Loucy (cell line): Measurements from ENCODE around the gene TLR9.
"Not testable (repeated sequence)": the region's sequence is repeated elsewhere in the genome, so short reads cannot be mapped to it uniquely, and the experiment has no call there.

Source experiments
- H2AFZ ChIP-seq: fragments of 200-600 bp; sonication (generic); 2 replicates; pipeline ENCODE4 v1.6.0; 2016; ENCODE audit warnings: antibody characterized with exemption, mild to moderate bottlenecking, low read length, moderate library complexity
- H3F3A ChIP-seq: fragments of 200-600 bp; 2 replicates; pipeline ENCODE4 v1.6.0; 2016; ENCODE audit warnings: antibody characterized with exemption, low read depth, mild to moderate bottlenecking
- H3K27me3 ChIP-seq: fragments of 200-600 bp; sonication (generic); 2 replicates; pipeline ENCODE4 v1.6.1; 2014; ENCODE audit warnings: low read length, mild to moderate bottlenecking; ENCODE audit not compliant: insufficient read depth, poor library complexity, severe bottlenecking
- H3K36me3 ChIP-seq: fragments of 200-600 bp; sonication (generic); 2 replicates; pipeline ENCODE4 v1.6.1; 2016; ENCODE audit warnings: low read length; ENCODE audit not compliant: insufficient read depth
- H3K4me1 ChIP-seq: fragments of 200-600 bp; sonication (generic); 2 replicates; pipeline ENCODE4 v1.5.1; 2014; ENCODE audit warnings: low read length, mild to moderate bottlenecking; ENCODE audit not compliant: insufficient read depth, poor library complexity, severe bottlenecking
- H3K4me2 ChIP-seq: fragments of 200-600 bp; sonication (generic); 2 replicates; pipeline ENCODE4 v1.6.0; 2014; ENCODE audit warnings: antibody characterized with exemption, low read length, low read depth, mild to moderate bottlenecking; ENCODE audit not compliant: poor library complexity, severe bottlenecking
- H3K4me3 ChIP-seq: fragments of 200-600 bp; sonication (generic); 2 replicates; pipeline ENCODE4 v1.5.1; 2014; ENCODE audit warnings: low read length, mild to moderate bottlenecking, mixed read lengths; ENCODE audit not compliant: poor library complexity, severe bottlenecking
- H3K79me2 ChIP-seq: fragments of 200-600 bp; sonication (generic); 2 replicates; pipeline ENCODE4 v1.6.1; 2014; ENCODE audit warnings: low read length; ENCODE audit not compliant: insufficient read depth
- H3K9ac ChIP-seq: fragments of 200-600 bp; sonication (generic); 2 replicates; pipeline ENCODE4 v1.6.0; 2014; ENCODE audit warnings: mild to moderate bottlenecking, low read depth, low read length, moderate library complexity; ENCODE audit not compliant: poor library complexity, severe bottlenecking
- H3K9me2 ChIP-seq: fragments of 200-600 bp; sonication (generic); replicated peaks from 2 replicates; pipeline ENCODE4 v1.6.1; 2016; ENCODE audit warnings: low read depth, low read length, mixed read lengths
- H3K9me3 ChIP-seq: fragments of 200-600 bp; sonication (generic); 2 replicates; pipeline ENCODE4 v1.6.1; 2014; ENCODE audit warnings: mild to moderate bottlenecking, antibody characterized with exemption, low read length, low read depth; ENCODE audit not compliant: insufficient read depth
- H4K20me1 ChIP-seq: fragments of 200-600 bp; sonication (generic); 2 replicates; pipeline ENCODE4 v1.6.0; 2014; ENCODE audit warnings: antibody characterized with exemption, low read length, mild to moderate bottlenecking; ENCODE audit not compliant: insufficient read depth, poor library complexity, severe bottlenecking
- CTCF ChIP-seq: fragments of 200-600 bp; sonication (generic); conservative IDR thresholded peaks from 2 replicates; pipeline ENCODE4 v1.5.1; 2014; ENCODE audit warnings: mild to moderate bottlenecking, antibody characterized with exemption, low read length
- EZH2phosphoT487 ChIP-seq: fragments of 200-600 bp; IDR thresholded peaks from 2 replicates; pipeline ENCODE4 v1.6.1; 2018; ENCODE audit warnings: antibody characterized with exemption, mild to moderate bottlenecking, moderate library complexity, borderline replicate concordance

Gene TLR9

DNA sequence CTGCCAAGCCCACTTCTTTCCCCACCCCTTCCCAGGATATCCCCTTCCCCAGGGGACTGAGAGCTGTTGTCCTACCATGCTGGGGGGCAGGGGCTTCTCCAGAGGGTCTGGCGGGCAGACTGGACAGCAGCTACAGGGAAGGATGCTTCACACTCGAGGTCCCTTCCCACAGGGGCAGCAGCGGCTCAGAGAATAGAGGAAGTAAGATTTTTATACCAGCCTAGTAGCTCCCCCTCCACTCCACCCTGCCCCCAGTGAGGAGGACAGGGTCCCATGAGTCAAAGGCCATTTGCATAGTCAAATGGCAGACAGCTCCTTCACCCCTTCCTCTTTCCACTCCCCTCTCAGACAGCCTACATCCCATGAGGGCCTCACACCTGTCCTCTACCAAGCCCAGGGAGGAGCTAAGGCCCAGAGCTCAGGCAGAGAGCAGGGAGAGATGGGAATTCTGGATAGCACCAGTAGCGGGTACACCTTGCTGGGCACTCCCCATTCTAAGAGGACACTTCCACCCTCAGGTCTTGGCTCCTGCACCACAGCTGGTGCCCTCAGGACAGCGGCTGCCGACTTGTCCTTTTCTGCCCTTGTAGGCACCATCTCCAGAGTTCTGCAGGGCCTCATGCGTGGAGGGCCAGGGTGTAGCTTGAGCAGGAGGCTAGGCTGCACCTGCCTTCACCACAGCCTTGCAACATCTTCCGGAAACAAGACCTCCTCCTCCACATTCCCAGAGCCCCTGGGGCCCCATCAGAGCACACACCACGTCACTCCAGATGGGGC is at the start of gene TLR9:
TLR9 (minus strand) TSS at position 194 of the 777 bp plus-strand sequence; CDS start at position 78, 116 bp downstream.
- peaks cover 30% of the 10 kb centered on the region for H3K4me1 ChIP-seq
- H3K9me3 ChIP-seq = no peaks in the 10 kb centered on the region
- no peak within 1 kb of the TSS for H3K4me3 ChIP-seq
- peaks cover 23% of the 10 kb centered on the region; the same call in 1 of the 2 replicates for H3K36me3 ChIP-seq
- H3K27me3 ChIP-seq = no peaks in the 10 kb centered on the region
- H2AFZ ChIP-seq = no peak within 1 kb of the TSS
- no peak within 1 kb of the TSS for H3K9ac ChIP-seq
- H3K9me2 ChIP-seq = no peaks in the 10 kb centered on the region
- peaks cover 35% of the 10 kb centered on the region for H3K79me2 ChIP-seq
- no peaks in the 10 kb centered on the region for H3F3A ChIP-seq
- H4K20me1 ChIP-seq = no peaks in the 10 kb centered on the region
- H3K4me2 ChIP-seq = peak within 1 kb of the TSS; percentile 92
- TF ChIP-seq CTCF (no peak), EZH2phosphoT487 (no peak)

- peaks cover 96% of the 10 kb centered on the region for H3K79me2 ChIP-seq
- not testable (repeated sequence) for H3K9me2 ChIP-seq, H3F3A ChIP-seq, H3K9me3 ChIP-seq, H3K27me3 ChIP-seq, H2AFZ ChIP-seq
- peaks cover 80% of the 10 kb centered on the region for H4K20me1 ChIP-seq
- H3K4me2 ChIP-seq = peak overlapping the region; percentile 99
- peak overlapping the region; percentile 52 for H3K4me3 ChIP-seq
- peak overlapping the region; percentile 17 for H3K9ac ChIP-seq
- H3K4me1 ChIP-seq = peaks cover 60% of the 10 kb centered on the region
- H3K36me3 ChIP-seq = peaks cover 24% of the 10 kb centered on the region
Observed at GRCh38 chr3:52274781-52275180, 49.3 kb upstream of the TLR9 start.

DNA sequence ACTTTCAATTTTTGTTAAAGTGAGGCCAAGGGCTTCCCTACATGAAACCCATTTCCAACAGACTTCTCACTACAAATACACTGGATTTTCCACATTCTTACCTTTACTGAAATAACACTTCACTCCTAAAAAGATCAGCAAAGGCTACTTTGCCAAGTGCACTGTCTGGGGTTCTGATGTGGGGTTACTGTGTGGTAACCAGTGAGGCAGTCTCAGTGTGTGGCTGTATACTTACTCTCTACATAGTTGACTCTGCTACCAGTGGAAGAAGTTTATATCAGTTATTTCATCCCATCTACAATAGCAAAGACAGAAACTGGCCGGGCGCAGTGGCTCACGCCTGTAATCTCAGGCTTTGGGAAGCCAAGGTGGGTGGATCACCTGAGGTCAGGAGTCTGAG is 47.4 kb upstream of the TLR9 start:
- H4K20me1 ChIP-seq = peaks cover 96% of the 10 kb centered on the region
- no peaks in the 10 kb centered on the region for H3K27me3 ChIP-seq
- no peaks in the 10 kb centered on the region for H3K9me2 ChIP-seq
- peaks cover 51% of the 10 kb centered on the region for H3K4me1 ChIP-seq
- H3K9me3 ChIP-seq = no peaks in the 10 kb centered on the region
- TF ChIP-seq CTCF = no peak
- no peak for TF ChIP-seq EZH2phosphoT487
- peak overlapping the region; percentile 99 for H3K4me2 ChIP-seq
- peaks cover 41% of the 10 kb centered on the region for H3K36me3 ChIP-seq
- H3K9ac ChIP-seq = peak overlapping the region; percentile 17
- H3K79me2 ChIP-seq = peaks cover 100% of the 10 kb centered on the region
- no peaks in the 10 kb centered on the region for H3F3A ChIP-seq
- H3K4me3 ChIP-seq = peak overlapping the region; percentile 52
- no peak overlapping the region for H2AFZ ChIP-seq

GRCh38 chr3:52272172-52272571 is 46.7 kb upstream of the TLR9 start:
- peak overlapping the region; percentile 99 for H3K4me2 ChIP-seq
- not testable (repeated sequence) for H3K9ac ChIP-seq, H3K9me3 ChIP-seq, H3F3A ChIP-seq, H2AFZ ChIP-seq, H3K27me3 ChIP-seq, H3K9me2 ChIP-seq
- peaks cover 51% of the 10 kb centered on the region for H3K4me1 ChIP-seq
- peak overlapping the region; percentile 45 for H3K4me3 ChIP-seq
- H3K36me3 ChIP-seq = peaks cover 47% of the 10 kb centered on the region
- H4K20me1 ChIP-seq = peaks cover 96% of the 10 kb centered on the region
- peaks cover 100% of the 10 kb centered on the region for H3K79me2 ChIP-seq
